A549 (cell line): ENCODE results near the gene ZNF407. TPM values are rescaled to one million over a fixed set of nuclear protein-coding genes. Genes with fewer than 3 reads are reported as not detected.

Experiments used
- ATAC-seq, 2 experiments: fragments of 200-7000 bp in 1 of 2; fragments of >200 bp in 1 of 2; cut with Nextera tagmentation in 1 of 2; cut with Tn5 transposase in 1 of 2; 3 replicates each; pipeline versions ENCODE4 v1.8.0 to v1.9.1; 2018 to 2020; ENCODE audit warnings: mild to moderate bottlenecking in 1 of 2, moderate library complexity in 1 of 2
- CTCF ChIA-PET: fragments of 300-600 bp; sonication (Branson Sonifier 250); formaldehyde crosslinking; extraction: SDS; loops from one replicate; lab custom pipeline; 2021; ENCODE audit warnings: antibody characterized with exemption, inconsistent platforms; lab: Yijun Ruan, JAX
- POLR2A ChIA-PET: fragments of 350-600 bp; formaldehyde crosslinking; extraction: SDS; loops from one replicate; lab custom pipeline; 2021; ENCODE audit warnings: antibody characterized with exemption, inconsistent platforms; lab: Yijun Ruan, JAX
- DNase-seq, 2 experiments: peaks; one replicate each; pipeline versions ENCODE4 v3.0.0 to v3.0.0-alpha.2; 2011 to 2016; ENCODE audit warnings: low read depth in 1 of 2, low spot score in 1 of 2
- FAIRE-seq: peaks from 2 replicates; lab custom pipeline; 2011; peaks lifted over from hg19 to GRCh38; lab: Jason Lieb, UNC
- H3K27ac ChIP-seq, 2 experiments: fragments of >200 bp; sonication (Bioruptor Twin); formaldehyde crosslinking; 3 replicates each; pipeline ENCODE4 v1.5.1; 2016 to 2017
- H3K4me1 ChIP-seq: fragments of >200 bp; sonication (Bioruptor Twin); formaldehyde crosslinking; 3 replicates; pipeline ENCODE4 v1.6.1; 2016
- H3K4me2 ChIP-seq: fragments of >200 bp; sonication (Bioruptor Twin); formaldehyde crosslinking; 3 replicates; pipeline ENCODE4 v1.6.1; 2016
- H3K4me3 ChIP-seq: fragments of >200 bp; sonication (Bioruptor Twin); formaldehyde crosslinking; 3 replicates; pipeline ENCODE4 v1.5.1; 2016
- H3K9me3 ChIP-seq: fragments of >200 bp; sonication (Bioruptor Twin); formaldehyde crosslinking; 3 replicates; pipeline ENCODE4 v1.6.1; 2016
- CBX2 ChIP-seq: fragments of 200-600 bp; sonication (generic); IDR thresholded peaks from 2 replicates; pipeline ENCODE4 v1.6.1; 2016; ENCODE audit warnings: low read depth, mild to moderate bottlenecking, borderline replicate concordance
- CBX8 ChIP-seq: fragments of 200-600 bp; sonication (generic); IDR thresholded peaks from 2 replicates; pipeline ENCODE4 v1.6.1; 2016
- CEBPB ChIP-seq, 2 experiments: fragments of >200 bp in 1 of 2; sonication (Bioruptor Twin) in 1 of 2; formaldehyde crosslinking in 1 of 2; IDR thresholded peaks; 2 replicates each; pipeline ENCODE4 v1.6.1; 2012 to 2016
- CHD4 ChIP-seq: fragments of 200-600 bp; sonication (generic); IDR thresholded peaks from 2 replicates; pipeline ENCODE4 v1.6.1; 2016; ENCODE audit warnings: antibody characterized with exemption, mild to moderate bottlenecking, borderline replicate concordance
- EHF ChIP-seq: fragments of 250-450 bp; sonication (Bioruptor Pico); IDR thresholded peaks from 2 replicates; pipeline ENCODE4 v1.5.0; 2020; ENCODE audit warnings: mild to moderate bottlenecking
- FOXS1 ChIP-seq: fragments of 250-450 bp; sonication (Bioruptor Pico); IDR thresholded peaks from 2 replicates; pipeline ENCODE4 v1.5.0; 2020; ENCODE audit warnings: mild to moderate bottlenecking, moderate library complexity
- GATA3 ChIP-seq: IDR thresholded peaks from 2 replicates; pipeline ENCODE4 v1.6.1; 2012; ENCODE audit warnings: borderline replicate concordance
- HOXB5 ChIP-seq: fragments of 250-450 bp; sonication (Bioruptor Pico); IDR thresholded peaks from 2 replicates; pipeline ENCODE4 v1.5.0; 2020; ENCODE audit warnings: mild to moderate bottlenecking, moderate library complexity
- JUN ChIP-seq, 2 experiments: fragments of >200 bp; sonication (Bioruptor Twin); formaldehyde crosslinking; IDR thresholded peaks; 2 replicates in 1 of 2; 3 replicates in 1 of 2; pipeline ENCODE4 v1.6.1; 2016 to 2017
- JUNB ChIP-seq: fragments of >200 bp; sonication (Bioruptor Twin); formaldehyde crosslinking; IDR thresholded peaks from 2 replicates; pipeline ENCODE4 v1.6.1; 2016
- KDM5A ChIP-seq: fragments of 200-600 bp; sonication (generic); IDR thresholded peaks from 2 replicates; pipeline ENCODE4 v1.6.1; 2016; ENCODE audit warnings: antibody characterized with exemption, mild to moderate bottlenecking
- MAFK ChIP-seq: fragments of 450-650 bp; IDR thresholded peaks from 2 replicates; pipeline ENCODE4 v1.6.1; 2014; ENCODE audit not compliant: partially characterized antibody
- MYC ChIP-seq: IDR thresholded peaks from 2 replicates; pipeline ENCODE4 v1.6.1; 2012; ENCODE audit warnings: mild to moderate bottlenecking, inconsistent platforms, low read length, improper control_type of control experiment, borderline replicate concordance
- PHF8 ChIP-seq: fragments of 200-600 bp; sonication (generic); IDR thresholded peaks from 2 replicates; pipeline ENCODE4 v1.6.1; 2016; ENCODE audit warnings: low read depth, mild to moderate bottlenecking, antibody characterized with exemption, moderate library complexity, borderline replicate concordance
- RARB ChIP-seq: fragments of 250-450 bp; sonication (Bioruptor Pico); IDR thresholded peaks from 2 replicates; pipeline ENCODE4 v1.8.0; 2021; ENCODE audit warnings: mild to moderate bottlenecking, moderate library complexity
- RFX5 ChIP-seq: fragments of 450-650 bp; IDR thresholded peaks from 2 replicates; pipeline ENCODE4 v1.7.1; 2014; ENCODE audit warnings: antibody characterized with exemption, mild to moderate bottlenecking, moderate library complexity
- SREBF2 ChIP-seq: fragments of 450-650 bp; IDR thresholded peaks from 2 replicates; pipeline ENCODE4 v1.6.1; 2014; ENCODE audit warnings: mild to moderate bottlenecking, moderate library complexity
- TFCP2L1 ChIP-seq: fragments of 250-450 bp; sonication (Bioruptor Pico); IDR thresholded peaks from 2 replicates; pipeline ENCODE4 v1.5.0; 2021; ENCODE audit warnings: mild to moderate bottlenecking
- WGBS: methylation state at CpG from one replicate; pipeline ENCODE4 v1.1.6; 2017; ENCODE audit errors: missing lambda C conversion rate; 5-methylcytosine and 5-hydroxymethylcytosine counted together
- polyA plus RNA-seq, 4 experiments: library from polyadenylated mRNA; depleted of rRNA in 3 of 4; stranded (reverse); fragments of >200 nt; fragmentation: RNase III in 1 of 4; extraction: RNeasy Plus Mini Kit Qiagen cat#74134 plus additional on column Dnase treatment in 1 of 4; gene quantifications; 2 replicates in 3 of 4; 3 replicates in 1 of 4; pipeline ENCODE4 v1.2.3, GENCODE V29; 2011 to 2017
- TF ChIP-seq, protein P1 (sequence below): fragments of >200 bp; sonication (Bioruptor Twin); formaldehyde crosslinking; IDR thresholded peaks from 2 replicates; pipeline ENCODE4 v1.6.1; 2016
- TF ChIP-seq, protein P2 (sequence below): fragments of >200 bp; sonication (Bioruptor Twin); formaldehyde crosslinking; IDR thresholded peaks from 3 replicates; pipeline ENCODE4 v1.5.1; 2016
- TF ChIP-seq, protein P3 (sequence below): fragments of 250-450 bp; sonication (Bioruptor Pico); IDR thresholded peaks from 2 replicates; pipeline ENCODE4 v1.5.0; 2020; ENCODE audit warnings: low read depth, mild to moderate bottlenecking, moderate library complexity
- TF ChIP-seq, protein P4 (sequence below): IDR thresholded peaks from 2 replicates; pipeline ENCODE4 v1.6.1; 2012
- TF ChIP-seq, protein P5 (sequence below): IDR thresholded peaks from 2 replicates; pipeline ENCODE4 v1.6.1; 2012
- TF ChIP-seq, protein P6 (sequence below): fragments of >200 bp; sonication (Bioruptor Twin); formaldehyde crosslinking; IDR thresholded peaks from 3 replicates; pipeline ENCODE4 v1.6.1; 2016

The ZNF407 gene
- polyA plus RNA-seq, 2 of the 4 experiments (the other 2 are of a cell fraction): 2.5 to 3.0 TPM

DNA sequence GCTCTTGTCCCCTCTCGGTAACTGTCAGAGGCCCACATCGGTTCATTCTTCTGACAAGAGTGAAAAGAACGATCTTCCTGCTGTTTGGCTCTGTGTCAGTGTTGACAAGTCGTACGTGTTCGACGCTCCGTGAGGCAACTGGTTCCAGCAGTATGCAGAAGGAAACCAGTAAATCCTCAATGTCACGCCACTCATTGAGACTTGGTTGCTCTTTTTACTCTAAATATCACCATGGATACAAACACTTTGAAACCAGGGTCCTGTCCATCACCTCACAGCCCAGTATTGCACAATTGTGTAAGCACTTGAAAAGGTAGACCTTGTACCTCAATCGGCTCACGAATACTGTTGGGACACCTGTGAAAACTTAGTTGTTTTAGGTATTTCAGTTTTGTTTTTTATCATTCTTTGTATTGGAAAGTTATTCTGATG is 136.4 kb downstream of the ZNF407 start (continued):
- TF ChIP-seq, protein P1, sequence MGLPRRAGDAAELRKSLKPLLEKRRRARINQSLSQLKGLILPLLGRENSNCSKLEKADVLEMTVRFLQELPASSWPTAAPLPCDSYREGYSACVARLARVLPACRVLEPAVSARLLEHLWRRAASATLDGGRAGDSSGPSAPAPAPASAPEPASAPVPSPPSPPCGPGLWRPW: no peak
- no peak for TF ChIP-seq EHF

DNA sequence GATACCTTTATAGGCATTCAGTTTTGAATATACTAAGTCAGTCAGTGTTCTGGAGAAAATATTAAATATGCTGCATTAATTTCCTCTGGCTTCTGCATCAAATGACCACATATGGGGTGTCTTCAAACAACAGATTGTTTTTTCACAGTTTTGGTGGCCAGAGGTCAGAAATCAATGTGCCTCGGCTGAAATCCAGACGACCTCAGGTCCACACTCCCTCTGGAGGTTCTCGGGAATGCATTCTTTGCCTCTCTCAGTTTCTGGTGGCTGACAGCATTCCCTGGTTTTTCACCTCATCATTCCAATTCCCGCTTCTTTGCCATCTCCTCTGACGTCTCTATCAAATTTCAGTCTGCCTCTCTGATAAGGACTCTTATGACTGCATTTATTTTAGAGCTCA is 142.3 kb downstream of the ZNF407 start:
- POLR2A ChIA-PET: no interaction called here
- CTCF ChIA-PET: no interaction called here
- H3K9me3 ChIP-seq: no peaks in the 10 kb centered on the region
- H3K4me1 ChIP-seq: no peaks in the 10 kb centered on the region
- TF ChIP-seq JUN (IDR thresholded peaks at IDR 0.05) (no peak), MYC (no peak), TFCP2L1 (no peak), HOXB5 (CRISPR knock-in tag) (no peak), RFX5 (no peak), MAFK (no peak), FOXS1 (CRISPR knock-in tag) (no peak), CBX8 (no peak), EHF (no peak), GATA3 (no peak), SREBF2 (no peak)
- TF ChIP-seq, protein P2, sequence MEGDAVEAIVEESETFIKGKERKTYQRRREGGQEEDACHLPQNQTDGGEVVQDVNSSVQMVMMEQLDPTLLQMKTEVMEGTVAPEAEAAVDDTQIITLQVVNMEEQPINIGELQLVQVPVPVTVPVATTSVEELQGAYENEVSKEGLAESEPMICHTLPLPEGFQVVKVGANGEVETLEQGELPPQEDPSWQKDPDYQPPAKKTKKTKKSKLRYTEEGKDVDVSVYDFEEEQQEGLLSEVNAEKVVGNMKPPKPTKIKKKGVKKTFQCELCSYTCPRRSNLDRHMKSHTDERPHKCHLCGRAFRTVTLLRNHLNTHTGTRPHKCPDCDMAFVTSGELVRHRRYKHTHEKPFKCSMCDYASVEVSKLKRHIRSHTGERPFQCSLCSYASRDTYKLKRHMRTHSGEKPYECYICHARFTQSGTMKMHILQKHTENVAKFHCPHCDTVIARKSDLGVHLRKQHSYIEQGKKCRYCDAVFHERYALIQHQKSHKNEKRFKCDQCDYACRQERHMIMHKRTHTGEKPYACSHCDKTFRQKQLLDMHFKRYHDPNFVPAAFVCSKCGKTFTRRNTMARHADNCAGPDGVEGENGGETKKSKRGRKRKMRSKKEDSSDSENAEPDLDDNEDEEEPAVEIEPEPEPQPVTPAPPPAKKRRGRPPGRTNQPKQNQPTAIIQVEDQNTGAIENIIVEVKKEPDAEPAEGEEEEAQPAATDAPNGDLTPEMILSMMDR: no peak
- TF ChIP-seq, protein P3, sequence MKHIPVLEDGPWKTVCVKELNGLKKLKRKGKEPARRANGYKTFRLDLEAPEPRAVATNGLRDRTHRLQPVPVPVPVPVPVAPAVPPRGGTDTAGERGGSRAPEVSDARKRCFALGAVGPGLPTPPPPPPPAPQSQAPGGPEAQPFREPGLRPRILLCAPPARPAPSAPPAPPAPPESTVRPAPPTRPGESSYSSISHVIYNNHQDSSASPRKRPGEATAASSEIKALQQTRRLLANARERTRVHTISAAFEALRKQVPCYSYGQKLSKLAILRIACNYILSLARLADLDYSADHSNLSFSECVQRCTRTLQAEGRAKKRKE: no peak
- TF ChIP-seq, protein P4, sequence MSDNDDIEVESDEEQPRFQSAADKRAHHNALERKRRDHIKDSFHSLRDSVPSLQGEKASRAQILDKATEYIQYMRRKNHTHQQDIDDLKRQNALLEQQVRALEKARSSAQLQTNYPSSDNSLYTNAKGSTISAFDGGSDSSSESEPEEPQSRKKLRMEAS: no peak
- TF ChIP-seq, protein P5, sequence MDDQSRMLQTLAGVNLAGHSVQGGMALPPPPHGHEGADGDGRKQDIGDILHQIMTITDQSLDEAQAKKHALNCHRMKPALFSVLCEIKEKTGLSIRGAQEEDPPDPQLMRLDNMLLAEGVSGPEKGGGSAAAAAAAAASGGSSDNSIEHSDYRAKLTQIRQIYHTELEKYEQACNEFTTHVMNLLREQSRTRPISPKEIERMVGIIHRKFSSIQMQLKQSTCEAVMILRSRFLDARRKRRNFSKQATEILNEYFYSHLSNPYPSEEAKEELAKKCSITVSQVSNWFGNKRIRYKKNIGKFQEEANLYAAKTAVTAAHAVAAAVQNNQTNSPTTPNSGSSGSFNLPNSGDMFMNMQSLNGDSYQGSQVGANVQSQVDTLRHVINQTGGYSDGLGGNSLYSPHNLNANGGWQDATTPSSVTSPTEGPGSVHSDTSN: no peak
- H3K27ac ChIP-seq: no peak overlapping the region
- no peak for ATAC-seq
- 77% methylated on average over 5 of the region's 5 CpGs for WGBS
- no peak overlapping the region for H3K4me2 ChIP-seq
- DNase-seq: no peak
- H3K4me3 ChIP-seq: no peak overlapping the region
- FAIRE-seq: no peak

DNA sequence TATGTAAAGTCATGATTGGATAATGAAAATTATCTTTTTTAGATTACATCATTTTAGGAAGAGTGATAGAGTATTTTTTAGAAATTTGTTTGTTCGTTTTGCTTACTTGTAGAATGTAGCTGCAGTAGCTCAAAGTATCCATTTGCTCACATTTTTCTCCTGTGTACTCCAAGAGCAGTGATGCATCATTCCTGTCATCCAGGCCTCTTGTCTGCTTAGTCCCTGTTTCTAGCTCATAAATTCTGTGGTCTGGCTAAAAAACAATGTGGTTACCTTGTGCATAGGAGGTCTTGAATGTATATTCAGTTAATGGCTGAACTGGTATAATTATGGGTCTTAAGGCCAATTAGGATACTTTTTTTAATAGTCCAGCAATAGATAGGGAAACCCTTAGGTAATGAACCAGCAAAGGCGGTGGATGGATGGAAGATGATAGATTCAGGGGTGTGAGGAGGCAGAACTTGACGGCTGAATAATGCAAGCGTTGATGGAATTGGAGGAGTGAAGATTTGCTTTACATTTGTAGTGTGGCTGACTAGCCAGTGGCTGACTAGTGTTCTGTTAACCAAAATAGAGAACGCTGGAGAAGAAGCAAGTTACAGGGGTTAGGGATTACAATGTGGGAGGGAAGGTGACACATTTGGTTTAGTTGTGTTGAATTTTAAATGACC is 145.0 kb downstream of the ZNF407 start:
- H3K9me3 ChIP-seq: no peaks in the 10 kb centered on the region
- TF ChIP-seq, protein P6, sequence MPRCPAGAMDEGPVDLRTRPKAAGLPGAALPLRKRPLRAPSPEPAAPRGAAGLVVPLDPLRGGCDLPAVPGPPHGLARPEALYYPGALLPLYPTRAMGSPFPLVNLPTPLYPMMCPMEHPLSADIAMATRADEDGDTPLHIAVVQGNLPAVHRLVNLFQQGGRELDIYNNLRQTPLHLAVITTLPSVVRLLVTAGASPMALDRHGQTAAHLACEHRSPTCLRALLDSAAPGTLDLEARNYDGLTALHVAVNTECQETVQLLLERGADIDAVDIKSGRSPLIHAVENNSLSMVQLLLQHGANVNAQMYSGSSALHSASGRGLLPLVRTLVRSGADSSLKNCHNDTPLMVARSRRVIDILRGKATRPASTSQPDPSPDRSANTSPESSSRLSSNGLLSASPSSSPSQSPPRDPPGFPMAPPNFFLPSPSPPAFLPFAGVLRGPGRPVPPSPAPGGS: no peak
- TF ChIP-seq PHF8 (no peak), JUNB (no peak), CHD4 (no peak), CBX2 (no peak), RARB (CRISPR knock-in tag) (no peak), CEBPB (IDR thresholded peaks at IDR 0.05) (no peak), EHF (no peak), KDM5A (no peak)
- no peak overlapping the region for H3K27ac ChIP-seq
- ChIA-PET CTCF (no interaction called here), POLR2A (no interaction called here)
- H3K4me3 ChIP-seq: no peak overlapping the region
- DNase-seq: no peak
- H3K4me1 ChIP-seq: peaks cover 17% of the 10 kb centered on the region
- FAIRE-seq: no peak
- no peak overlapping the region for H3K4me2 ChIP-seq
- 92% methylated on average over 5 of the region's 5 CpGs for WGBS
- no peak for ATAC-seq
